Tibial nerve (tissue), 4 donors: ENCODE data around the gene ACOT4.

Experiments
- EP300 ChIP-seq, 2 donors: sonication (generic); formaldehyde crosslinking; IDR thresholded peaks; one replicate each; pipeline ENCODE4 v1.6.1; 2017; ENCODE audit warnings: antibody characterized with exemption in 2 of 2, mild to moderate bottlenecking in 1 of 2
- POLR2A ChIP-seq, 2 donors: fragments of 450-650 bp; IDR thresholded peaks; one replicate each; pipeline ENCODE4 v1.6.1; 2017; ENCODE audit warnings: antibody characterized with exemption in 2 of 2, mild to moderate bottlenecking in 2 of 2, moderate library complexity in 2 of 2
- TF ChIP-seq, protein P1 (sequence below), 5 experiments: fragments of 200-600 bp in 3 of 5; fragments of 450-650 bp in 2 of 5; sonication (generic) in 3 of 5; IDR thresholded peaks; one replicate each; pipeline ENCODE4 v1.5.1; 2016 to 2019; ENCODE audit warnings: antibody characterized with exemption in 5 of 5, mild to moderate bottlenecking in 3 of 5, moderate library complexity in 2 of 5

GRCh38 chr14:73607241-73607640, 15.6 kb downstream of the ACOT4 start:
- TF ChIP-seq, protein P1, sequence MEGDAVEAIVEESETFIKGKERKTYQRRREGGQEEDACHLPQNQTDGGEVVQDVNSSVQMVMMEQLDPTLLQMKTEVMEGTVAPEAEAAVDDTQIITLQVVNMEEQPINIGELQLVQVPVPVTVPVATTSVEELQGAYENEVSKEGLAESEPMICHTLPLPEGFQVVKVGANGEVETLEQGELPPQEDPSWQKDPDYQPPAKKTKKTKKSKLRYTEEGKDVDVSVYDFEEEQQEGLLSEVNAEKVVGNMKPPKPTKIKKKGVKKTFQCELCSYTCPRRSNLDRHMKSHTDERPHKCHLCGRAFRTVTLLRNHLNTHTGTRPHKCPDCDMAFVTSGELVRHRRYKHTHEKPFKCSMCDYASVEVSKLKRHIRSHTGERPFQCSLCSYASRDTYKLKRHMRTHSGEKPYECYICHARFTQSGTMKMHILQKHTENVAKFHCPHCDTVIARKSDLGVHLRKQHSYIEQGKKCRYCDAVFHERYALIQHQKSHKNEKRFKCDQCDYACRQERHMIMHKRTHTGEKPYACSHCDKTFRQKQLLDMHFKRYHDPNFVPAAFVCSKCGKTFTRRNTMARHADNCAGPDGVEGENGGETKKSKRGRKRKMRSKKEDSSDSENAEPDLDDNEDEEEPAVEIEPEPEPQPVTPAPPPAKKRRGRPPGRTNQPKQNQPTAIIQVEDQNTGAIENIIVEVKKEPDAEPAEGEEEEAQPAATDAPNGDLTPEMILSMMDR (IDR thresholded peaks at IDR 0.05) = no peak
- TF ChIP-seq POLR2A (IDR thresholded peaks at IDR 0.05) = no peak
- no peak for TF ChIP-seq EP300 (IDR thresholded peaks at IDR 0.05)
